NCI-H2171 treated with DMSO at 0.1 percent for 48 hours (cell line): ENCODE data around the gene SP110.
"Not testable (repeated sequence)": the region's sequence is repeated elsewhere in the genome, so short reads cannot be mapped to it uniquely, and the experiment has no call there.

Experiments used
- DNase-seq: peaks from one replicate; lab custom pipeline; 2025; lab: John Stamatoyannopoulos, UW

SP110 gene

GRCh38 chr2:230224458-230224857 lies 4.7 kb upstream of the SP110 start:
- no peak for DNase-seq

- DNase-seq, result not testable (repeated sequence)
Observed at GRCh38 chr2:230222829-230223228, 3.0 kb upstream of the SP110 start.

- no peak for DNase-seq
Observed at GRCh38 chr2:230221493-230221892, 1.7 kb upstream of the SP110 start.

DNA sequence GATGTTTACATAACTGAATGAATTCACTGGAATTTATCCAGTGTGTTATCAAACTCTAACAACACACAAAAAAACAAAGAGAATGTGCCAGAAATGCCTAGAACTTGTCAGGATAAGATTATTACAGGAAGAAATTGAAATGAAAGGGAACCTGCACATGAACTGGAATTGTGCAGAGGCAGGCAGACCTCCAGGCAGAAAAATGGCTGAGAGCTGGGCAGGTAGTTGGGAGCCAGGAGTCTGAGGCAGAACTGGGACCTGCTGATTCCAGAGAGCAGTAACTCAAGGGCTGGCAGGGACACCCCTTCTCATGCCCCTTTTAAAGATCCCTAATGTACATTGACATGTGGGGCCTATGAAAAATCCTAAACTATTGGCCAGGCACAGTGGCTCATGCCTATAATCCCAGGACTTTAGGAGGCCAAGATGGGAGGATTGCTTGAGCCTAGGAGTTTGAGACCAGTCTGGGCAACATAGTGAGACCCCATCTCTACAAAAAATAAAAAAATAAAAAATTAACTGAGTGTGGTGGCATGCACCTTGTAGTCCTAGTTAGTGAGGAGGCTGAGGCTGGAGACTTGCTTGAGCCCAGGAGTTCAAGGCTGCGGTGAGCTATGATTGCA lies 674 bp upstream of the SP110 start:
- no peak for DNase-seq

DNA sequence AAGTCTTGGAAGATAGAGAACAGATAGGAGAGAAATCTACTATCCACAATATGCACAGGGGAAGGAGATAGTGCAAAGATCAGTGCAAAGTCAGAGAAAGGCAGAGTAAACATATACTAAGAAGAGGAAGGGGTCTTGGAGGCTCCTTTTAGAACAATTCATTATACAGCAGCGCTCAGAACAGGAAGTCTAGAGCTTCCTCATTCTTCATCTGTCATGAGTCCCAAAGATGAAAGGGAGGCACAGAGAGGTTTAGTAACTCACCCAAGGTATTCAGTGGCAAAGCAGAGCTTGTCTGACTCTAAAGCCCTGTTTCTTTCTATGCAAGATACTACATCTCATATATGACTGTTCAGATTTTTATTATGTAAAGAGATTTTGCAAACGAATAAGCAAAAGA lies 1.4 kb downstream of the SP110 start:
- no peak for DNase-seq

- no peak for DNase-seq
Observed at GRCh38 chr2:230217424-230217823, 2.4 kb downstream of the SP110 start.

DNA sequence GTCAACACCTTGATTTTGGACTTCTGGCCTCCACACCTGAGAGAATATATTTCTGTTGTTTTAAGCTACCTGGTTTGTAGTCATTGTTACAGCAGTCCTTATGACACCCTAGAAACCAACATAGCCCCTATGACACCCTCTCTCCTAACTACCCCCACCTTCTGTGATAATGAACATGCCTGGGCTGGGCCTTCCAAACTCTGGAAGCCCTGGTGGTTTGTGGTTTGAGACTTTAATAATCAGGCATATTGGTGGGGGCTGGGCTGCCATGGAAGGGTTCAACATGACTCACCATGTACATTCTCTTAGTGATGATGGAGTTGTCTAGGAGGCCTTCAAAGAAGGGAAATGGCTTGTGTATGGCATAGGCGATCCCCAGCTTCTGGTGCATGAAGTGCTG lies 3.3 kb downstream of the SP110 start:
- no peak for DNase-seq

- no peak for DNase-seq
Observed at GRCh38 chr2:230209422-230210051, 10.2 kb downstream of the SP110 start.

- no peak for DNase-seq
Observed at GRCh38 chr2:230208576-230208975, 11.2 kb downstream of the SP110 start.

DNA sequence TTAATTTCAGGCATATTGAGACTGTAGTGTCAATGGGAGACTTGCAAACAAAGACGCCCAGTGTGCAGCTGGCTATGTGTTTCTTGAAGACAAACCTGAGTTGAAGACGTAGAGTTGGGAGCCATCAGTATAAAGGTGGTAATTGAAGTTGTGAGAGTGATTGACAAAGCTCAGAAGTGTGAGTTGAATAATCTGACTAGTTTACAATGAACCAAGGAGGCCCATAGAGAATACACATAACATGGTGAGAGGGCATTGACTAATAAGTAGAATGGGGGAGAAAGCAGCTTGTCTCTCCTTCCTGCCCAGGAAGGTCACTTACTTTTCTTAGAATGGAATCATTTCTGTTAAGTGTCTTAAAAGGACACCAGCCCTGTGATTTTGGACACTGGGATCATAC lies 14.1 kb downstream of the SP110 start:
- no peak for DNase-seq

- DNase-seq, result no peak
Observed at GRCh38 chr2:230205034-230205433, 14.8 kb downstream of the SP110 start.

- DNase-seq, result no peak
Observed at GRCh38 chr2:230203110-230203676, 16.6 kb downstream of the SP110 start.

- DNase-seq, result no peak
Observed at GRCh38 chr2:230202430-230203109, 17.2 kb downstream of the SP110 start.

DNA sequence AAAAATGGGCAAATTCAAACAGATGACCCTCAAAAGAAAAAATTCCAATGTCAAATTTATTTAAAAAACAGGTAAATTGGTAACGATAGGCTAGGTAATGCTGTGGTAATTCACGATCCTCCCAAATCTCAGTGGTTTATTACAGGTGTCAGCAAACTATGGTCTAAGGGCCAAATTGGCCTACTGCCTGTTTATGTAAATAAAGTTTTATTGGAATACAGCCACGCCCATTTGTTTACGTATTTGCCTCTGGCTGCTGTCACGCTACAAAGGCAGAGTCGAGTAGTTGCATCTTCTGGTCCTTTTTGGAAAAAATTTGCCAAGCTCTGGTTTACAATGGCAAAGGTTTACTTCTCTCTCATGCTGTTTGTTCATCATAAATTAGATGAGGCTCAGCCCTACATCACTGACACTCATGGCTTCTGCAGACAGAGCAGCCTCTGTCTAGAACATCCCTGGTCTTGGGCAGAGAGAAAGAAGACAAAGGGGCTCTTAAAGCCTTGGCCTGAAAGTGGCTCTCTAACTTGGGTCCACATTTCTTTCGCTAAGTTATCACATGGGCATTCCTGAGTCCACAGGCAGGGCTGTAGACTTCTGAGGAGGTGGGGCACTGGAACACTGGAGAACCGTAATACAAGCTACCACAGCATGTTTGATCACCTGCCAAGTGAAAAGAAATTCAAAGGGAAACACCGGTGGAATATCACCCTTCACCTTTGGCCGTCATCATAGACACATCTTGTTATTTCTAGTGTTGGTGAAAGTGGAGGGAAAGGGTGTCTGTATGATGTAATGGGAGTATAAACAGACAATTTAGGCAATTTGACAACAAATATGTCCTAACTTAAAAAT lies 34.8 kb downstream of the SP110 start:
- DNase-seq, result no peak

- DNase-seq, result no peak
Observed at GRCh38 chr2:230181195-230181594, 38.6 kb downstream of the SP110 start.

GRCh38 chr2:230179907-230180306 lies 39.9 kb downstream of the SP110 start:
- DNase-seq, result no peak

- DNase-seq, result no peak
Observed at GRCh38 chr2:230178546-230179485, 41.0 kb downstream of the SP110 start.

DNA sequence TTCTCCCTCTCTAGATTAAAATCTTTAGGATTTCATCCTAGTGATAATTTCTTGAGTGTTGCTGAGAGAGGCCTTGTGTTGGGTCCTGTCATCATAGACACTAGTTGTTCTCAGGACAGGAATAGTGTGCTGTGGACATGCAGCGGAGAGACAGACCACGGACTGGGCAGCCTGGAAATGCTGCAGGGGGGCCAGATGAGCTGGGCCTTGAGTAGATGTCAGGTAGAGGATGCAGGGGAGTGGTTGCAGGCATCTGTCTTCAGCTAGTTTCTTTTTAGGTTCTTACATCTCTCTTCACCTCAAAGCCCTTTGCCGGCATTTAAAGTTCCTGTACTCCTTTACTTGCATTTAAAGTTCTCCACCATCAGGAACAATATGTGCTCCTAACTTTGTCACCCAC lies 42.8 kb downstream of the SP110 start:
- DNase-seq, result no peak

- DNase-seq, result no peak
Observed at GRCh38 chr2:230174466-230174865, 45.3 kb downstream of the SP110 start.

DNA sequence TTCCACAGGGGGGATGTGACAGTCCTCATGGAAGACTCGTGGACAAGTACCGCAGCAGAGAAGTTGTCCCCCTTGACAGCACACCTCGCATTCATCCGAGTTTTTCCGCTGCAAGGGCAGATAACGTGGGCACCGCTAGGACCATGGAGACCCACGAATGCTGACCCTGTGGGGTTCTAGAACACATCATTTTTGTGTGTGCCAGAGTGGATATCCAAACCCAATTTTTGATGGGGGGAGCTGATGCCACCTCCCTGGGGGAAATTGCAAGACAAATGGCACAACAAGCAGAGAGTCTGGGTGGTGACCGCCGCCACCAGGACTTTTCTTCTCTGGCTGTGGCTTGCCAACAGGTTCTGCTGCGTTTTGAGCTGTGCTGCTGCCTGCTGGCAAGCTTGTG lies 46.9 kb downstream of the SP110 start:
- no peak for DNase-seq

- DNase-seq, result no peak
Observed at GRCh38 chr2:230172156-230172555, 47.6 kb downstream of the SP110 start.
